CD4-positive, alpha-beta memory T cell (primary cell): Measurements from ENCODE around the gene ANKRD40CL. TPM values are rescaled to one million over a fixed set of nuclear protein-coding genes. Genes with fewer than 3 reads are reported as not detected.

ENCODE experiments used
- CTCF ChIA-PET: fragments of 350-600 bp; sonication (Branson Sonifier 250); formaldehyde crosslinking; loops from one replicate; lab custom pipeline; 2021; ENCODE audit warnings: inconsistent platforms; ENCODE audit not compliant: partially characterized antibody; lab: Charles Lee
- POLR2A ChIA-PET: fragments of 350-600 bp; sonication (Branson Sonifier 250); formaldehyde crosslinking; loops from one replicate; lab custom pipeline; 2021; ENCODE audit not compliant: partially characterized antibody; lab: Charles Lee
- DNase-seq, 5 donors: peaks; one replicate each; pipeline versions ENCODE4 v3.0.0 to v3.0.0-alpha.2; 2020 to 2022; ENCODE audit warnings: mixed read lengths in 1 of 5
- H3K27ac ChIP-seq: one replicate; pipeline ENCODE4 v1.7.0; 2013; ENCODE audit warnings: low read depth, low read length
- H3K27me3 ChIP-seq: 2 replicates; pipeline ENCODE4 v1.7.0; 2013; ENCODE audit warnings: mild to moderate bottlenecking, low read length, moderate library complexity; ENCODE audit not compliant: insufficient read depth
- H3K36me3 ChIP-seq: 2 replicates; pipeline ENCODE4 v1.7.0; 2013; ENCODE audit warnings: mild to moderate bottlenecking, low read length, moderate library complexity; ENCODE audit not compliant: insufficient read depth
- H3K4me1 ChIP-seq: 2 replicates; pipeline ENCODE4 v1.7.0; 2013; ENCODE audit warnings: mild to moderate bottlenecking, low read length, moderate library complexity; ENCODE audit not compliant: insufficient read depth
- H3K4me3 ChIP-seq, 2 donors: one replicate each; pipeline ENCODE4 v1.7.0; 2013; ENCODE audit warnings: low read length in 2 of 2, mild to moderate bottlenecking in 1 of 2
- H3K9me3 ChIP-seq, 2 donors: one replicate each; pipeline ENCODE4 v1.7.0; 2013; ENCODE audit warnings: low read length in 2 of 2, control low read depth in 1 of 2; ENCODE audit not compliant: control insufficient read depth in 1 of 2
- H3K27ac Mint-ChIP-seq, 7 donors: one replicate each; pipeline ENCODE4 v1.8.0; 2020 to 2021; ENCODE audit warnings: mixed read lengths in 7 of 7, mild to moderate bottlenecking in 6 of 7, inconsistent platforms in 3 of 7, moderate library complexity in 3 of 7
- H3K27me3 Mint-ChIP-seq, 2 donors: one replicate each; pipeline ENCODE4 v1.8.0; 2020 to 2021; ENCODE audit warnings: mixed read lengths in 2 of 2
- H3K36me3 Mint-ChIP-seq, 2 donors: one replicate each; pipeline ENCODE4 v1.8.0; 2020 to 2021; ENCODE audit warnings: mixed read lengths in 2 of 2, inconsistent platforms in 1 of 2, mild to moderate bottlenecking in 1 of 2
- H3K4me1 Mint-ChIP-seq, 4 donors: one replicate each; pipeline ENCODE4 v1.8.0; 2020 to 2021; ENCODE audit warnings: mixed read lengths in 4 of 4, mild to moderate bottlenecking in 1 of 4
- H3K4me3 Mint-ChIP-seq, 8 donors: one replicate each; pipeline ENCODE4 v1.8.0; 2020 to 2021; ENCODE audit warnings: mixed read lengths in 8 of 8, mild to moderate bottlenecking in 7 of 8, moderate library complexity in 6 of 8, inconsistent platforms in 3 of 8
- H3K9me3 Mint-ChIP-seq, 8 donors: one replicate each; pipeline ENCODE4 v1.8.0; 2020 to 2021; ENCODE audit warnings: mixed read lengths in 8 of 8, mild to moderate bottlenecking in 5 of 8, inconsistent platforms in 3 of 8, moderate library complexity in 1 of 8
- intact Hi-C: fragments of 100-400 bp; cut with micrococcal nuclease; formaldehyde crosslinking; loops from one replicate; pipeline ENCODE4 v1.15.1; 2023
- polyA plus RNA-seq, 2 donors: library from polyadenylated mRNA; unstranded; fragments of 300-500 nt; fragmentation: Illumina TruSeq; gene quantifications; one replicate each; pipeline ENCODE4 v1.2.3, GENCODE V29; 2021
- total RNA-seq, 2 experiments: library from RNA; stranded (reverse); gene quantifications; one replicate each; pipeline ENCODE4 v1.2.3, GENCODE V29; 2021

The ANKRD40CL gene
- total and polyA plus RNA-seq, 4 experiments from 2014 or later: not detected

GRCh38 chr17:50779747-50780353, 12.5 kb upstream of the ANKRD40CL start:
- intact Hi-C loops: loop anchor here (5.0 kb wide), 1 partner anchor 482 kb away; the partner anchor contains the start of genes MBTD1 and UTP18
- Histone ChIP-seq H3K27me3 (no peaks in the 10 kb centered on the region), H3K27ac (no peak overlapping the region), H3K4me1 (peaks cover 29% of the 10 kb centered on the region), H3K9me3 (no peaks in the 10 kb centered on the region), H3K36me3 (no peaks in the 10 kb centered on the region), H3K4me3 (no peak overlapping the region)
- H3K4me3 Mint-ChIP-seq: peak overlapping the region in 7 of 8 donors; percentile 73 to 92 (median 79)
- CTCF ChIA-PET: interaction anchor here (0.7 to 1.7 kb wide), 7 partner anchors 11 to 954 kb away, joined by 4 to 8 read pairs (median 5); partner anchors contain the start of gene LRRC59
- no peaks in the 10 kb centered on the region for H3K36me3 Mint-ChIP-seq
- peak; percentile 76 to 83 (median 80) for DNase-seq
- POLR2A ChIA-PET: interaction anchor here (0.7 to 3.0 kb wide), 8 partner anchors 10 to 374 kb away, joined by 3 to 26 read pairs (median 4); partner anchors contain the start of genes LUC7L3, NME1 and TOB1
- H3K27me3 Mint-ChIP-seq: peaks cover 3 to 4% of the 10 kb centered on the region in 2 donors
- peak overlapping the region; percentile 84 to 94 (median 88) for H3K27ac Mint-ChIP-seq
- H3K4me1 Mint-ChIP-seq: peaks cover 20 to 42% (median 32%) of the 10 kb centered on the region in 4 donors
- no peaks in the 10 kb centered on the region for H3K9me3 Mint-ChIP-seq

GRCh38 chr17:50778988-50779387, 11.7 kb upstream of the ANKRD40CL start:
- Histone ChIP-seq H3K4me1 (peaks cover 29% of the 10 kb centered on the region), H3K9me3 (no peaks in the 10 kb centered on the region), H3K4me3 (no peak overlapping the region), H3K27ac (no peak overlapping the region), H3K36me3 (no peaks in the 10 kb centered on the region), H3K27me3 (no peaks in the 10 kb centered on the region)
- CTCF ChIA-PET: interaction anchor here (1.1 to 1.7 kb wide), 5 partner anchors 10 to 382 kb away, joined by 3 to 8 read pairs (median 5); partner anchors contain the start of gene LRRC59
- POLR2A ChIA-PET: interaction anchor here (0.8 to 3.0 kb wide), 5 partner anchors 11 to 374 kb away, joined by 3 to 26 read pairs (median 6); partner anchors contain the start of genes NME1 and TOB1
- Mint-ChIP-seq H3K36me3 (no peaks in the 10 kb centered on the region), H3K27ac (peak overlapping the region in 5 of 7 donors; percentile 42 to 94 (median 84)), H3K4me3 (peak overlapping the region in 2 of 8 donors; percentile 13 to 79), H3K4me1 (peaks cover 20 to 41% (median 31%) of the 10 kb centered on the region in 4 donors), H3K9me3 (no peaks in the 10 kb centered on the region), H3K27me3 (peaks cover 3 to 4% of the 10 kb centered on the region in 2 donors)
- DNase-seq: no peak
- intact Hi-C loops: no loop called here

DNA sequence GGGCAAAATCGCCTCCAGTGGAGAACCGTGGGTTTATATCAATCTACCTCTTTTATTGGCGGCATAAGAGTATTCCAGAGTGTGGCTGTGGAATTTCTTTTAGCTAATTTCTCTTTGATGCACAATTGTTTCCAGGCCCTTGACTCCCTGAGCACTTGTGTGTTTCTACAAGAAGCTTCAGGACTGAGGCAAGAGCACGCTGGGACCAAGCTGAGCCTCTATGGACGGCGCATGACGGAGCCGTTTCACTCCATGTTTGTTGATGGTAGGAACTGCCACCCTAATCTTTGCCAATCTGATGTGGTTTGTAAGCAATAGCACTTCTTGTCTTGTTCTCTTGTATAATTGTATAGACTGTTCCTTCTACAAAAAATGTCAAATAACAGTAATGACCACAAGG, 11.2 kb upstream of the ANKRD40CL start:
- H3K4me3 Mint-ChIP-seq: no peak overlapping the region
- H3K27ac Mint-ChIP-seq: peak overlapping the region in 2 of 7 donors; percentile 4 to 30

GRCh38 chr17:50775926-50776325, 8.6 kb upstream of the ANKRD40CL start:
- Mint-ChIP-seq H3K27ac (no peak overlapping the region), H3K9me3 (peaks cover 0 to 1% (median 0%) of the 10 kb centered on the region in 8 donors), H3K4me3 (no peak overlapping the region), H3K36me3 (no peaks in the 10 kb centered on the region), H3K27me3 (no peaks in the 10 kb centered on the region), H3K4me1 (peaks cover 14 to 31% (median 21%) of the 10 kb centered on the region in 4 donors)
- Histone ChIP-seq H3K36me3 (no peaks in the 10 kb centered on the region), H3K27ac (no peak overlapping the region), H3K9me3 (no peaks in the 10 kb centered on the region), H3K4me3 (no peak overlapping the region), H3K27me3 (no peaks in the 10 kb centered on the region), H3K4me1 (peaks cover 23% of the 10 kb centered on the region)
- ChIA-PET POLR2A (no interaction called here), CTCF (interaction anchor here (0.8 kb wide), 1 partner anchor 9 kb away, joined by 3 read pairs; no protein-coding TSS in a partner anchor)
- no peak for DNase-seq
- intact Hi-C loops: no loop called here

More for the DNA sequence above, 11.2 kb upstream of the ANKRD40CL start:
- Histone ChIP-seq H3K4me1 (peaks cover 29% of the 10 kb centered on the region), H3K27me3 (no peaks in the 10 kb centered on the region), H3K9me3 (no peaks in the 10 kb centered on the region), H3K27ac (no peak overlapping the region), H3K36me3 (no peaks in the 10 kb centered on the region), H3K4me3 (no peak overlapping the region)
- intact Hi-C loops: no loop called here
- ChIA-PET CTCF (interaction anchor here (1.1 kb wide), 1 partner anchor 187 kb away, joined by 3 read pairs; no protein-coding TSS in a partner anchor), POLR2A (interaction anchor here (3.0 kb wide), 1 partner anchor 88 kb away, joined by 26 read pairs; the partner anchor contains the start of gene TOB1)
- no peaks in the 10 kb centered on the region for H3K9me3 Mint-ChIP-seq
- peaks cover 3 to 4% of the 10 kb centered on the region in 2 donors for H3K27me3 Mint-ChIP-seq
- H3K36me3 Mint-ChIP-seq: no peaks in the 10 kb centered on the region
- H3K4me1 Mint-ChIP-seq: peaks cover 20 to 40% (median 30%) of the 10 kb centered on the region in 4 donors
- no peak for DNase-seq

- POLR2A ChIA-PET: no interaction called here
- Histone ChIP-seq H3K27ac (no peak overlapping the region), H3K9me3 (no peaks in the 10 kb centered on the region), H3K27me3 (no peaks in the 10 kb centered on the region), H3K4me3 (no peak overlapping the region), H3K36me3 (no peaks in the 10 kb centered on the region), H3K4me1 (peaks cover 8% of the 10 kb centered on the region)
- Mint-ChIP-seq H3K4me1 (peaks cover 7 to 18% (median 10%) of the 10 kb centered on the region in 4 donors), H3K36me3 (no peaks in the 10 kb centered on the region), H3K4me3 (no peak overlapping the region), H3K9me3 (peaks cover 0 to 1% (median 0%) of the 10 kb centered on the region in 8 donors), H3K27ac (no peak overlapping the region), H3K27me3 (no peaks in the 10 kb centered on the region)
- intact Hi-C loops: no loop called here
- CTCF ChIA-PET: interaction anchor here (2.9 kb wide), 1 partner anchor 8 kb away, joined by 14 read pairs; no protein-coding TSS in a partner anchor
- DNase-seq: no peak
Observed at GRCh38 chr17:50774225-50774803, 7.0 kb upstream of the ANKRD40CL start.

DNA sequence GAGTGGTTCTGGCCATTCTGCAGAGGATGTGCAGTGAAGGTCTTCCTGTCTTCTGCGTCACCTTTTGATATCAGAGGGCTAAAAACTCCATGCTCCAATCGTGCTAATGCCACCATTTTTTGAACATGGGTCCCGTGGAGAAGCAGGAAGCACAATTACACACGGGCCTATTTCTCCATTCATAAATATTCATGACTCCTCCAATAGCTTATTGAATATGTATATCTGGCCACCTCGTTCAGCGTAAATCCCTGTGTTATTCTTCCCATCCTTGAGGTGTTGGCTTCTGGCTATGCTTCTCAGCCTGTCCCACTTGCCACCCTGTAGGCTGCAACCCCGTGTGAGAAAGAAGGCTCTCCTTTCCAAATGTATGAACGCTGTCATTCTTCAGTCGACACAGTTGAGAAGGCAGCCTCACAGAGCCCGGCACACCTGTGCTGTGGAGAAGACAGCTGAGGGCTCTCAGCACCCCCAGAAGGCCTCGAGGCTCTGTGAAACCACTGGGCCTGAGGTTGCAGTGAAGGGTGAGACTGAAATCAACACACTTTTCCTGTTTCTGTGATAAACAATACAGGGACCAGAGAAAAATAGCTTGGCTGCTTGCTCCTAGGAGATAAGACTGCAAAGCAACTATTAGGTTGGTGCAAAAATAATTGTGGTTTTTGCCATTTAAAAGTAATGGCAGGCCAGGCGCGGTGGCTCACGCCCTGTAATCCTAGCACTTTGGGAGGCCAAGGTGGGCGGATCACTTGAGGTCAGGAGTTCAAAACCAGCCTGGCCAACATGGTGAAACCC, 4.9 kb upstream of the ANKRD40CL start:
- no peaks in the 10 kb centered on the region for H3K36me3 Mint-ChIP-seq
- peaks cover 0 to 1% (median 0%) of the 10 kb centered on the region in 8 donors for H3K9me3 Mint-ChIP-seq

More for the DNA sequence above, 4.9 kb upstream of the ANKRD40CL start:
- no peaks in the 10 kb centered on the region for H3K36me3 ChIP-seq
- no peak overlapping the region for H3K27ac ChIP-seq
- peaks cover 0 to 8% (median 0%) of the 10 kb centered on the region in 4 donors for H3K4me1 Mint-ChIP-seq
- no peak overlapping the region for H3K4me3 ChIP-seq
- peaks cover 0 to 2% of the 10 kb centered on the region in 2 donors for H3K27me3 Mint-ChIP-seq
- intact Hi-C loops: no loop called here
- ChIA-PET POLR2A (no interaction called here), CTCF (interaction anchor here (2.9 kb wide), 1 partner anchor 11 kb away, joined by 14 read pairs; no protein-coding TSS in a partner anchor)
- H3K27ac Mint-ChIP-seq: peak overlapping the region in 2 of 7 donors; percentile 7 to 51
- peak overlapping the region in 1 of 8 donors; percentile 30 for H3K4me3 Mint-ChIP-seq
- H3K27me3 ChIP-seq: no peaks in the 10 kb centered on the region
- H3K4me1 ChIP-seq: no peaks in the 10 kb centered on the region
- no peak for DNase-seq
- H3K9me3 ChIP-seq: no peaks in the 10 kb centered on the region
